ENCODE data around the gene FHIT. TPM values are rescaled to one million over a fixed set of nuclear protein-coding genes. Genes with fewer than 3 reads are reported as not detected.

The FHIT gene
- total and polyA plus RNA-seq, 2 of the 4 experiments (the other 2 are of a cell fraction): 0.07 TPM; not detected in 1

DNA sequence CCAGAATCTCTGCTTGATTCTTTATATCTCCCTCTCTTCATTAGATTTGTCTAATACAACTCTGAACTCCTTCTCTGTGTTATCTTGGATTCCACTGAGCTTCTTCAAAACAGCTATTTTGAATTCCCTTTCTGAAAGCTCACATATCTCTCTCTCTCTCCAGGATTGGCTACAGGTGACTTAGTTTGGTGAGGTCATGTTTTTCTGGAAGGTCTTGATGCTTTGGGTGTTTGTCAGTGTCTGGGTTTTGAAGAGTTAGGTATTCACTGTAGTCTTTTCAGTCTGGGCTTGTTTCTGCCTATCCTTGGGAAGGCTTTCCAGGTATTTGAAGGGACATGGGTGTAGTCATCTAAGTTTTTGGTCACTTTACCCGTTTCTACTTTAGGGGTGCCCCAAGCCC lies 781.8 kb downstream of the FHIT start:
- H3K27me3 ChIP-seq (ENCODE audit: control insufficient read depth, insufficient read depth, low read length): no peaks in the 10 kb centered on the region
- no peaks in the 10 kb centered on the region for H3K4me1 ChIP-seq (ENCODE audit: control insufficient read depth, insufficient read depth, low read length)
- intact Hi-C loops (cut with micrococcal nuclease): no loop called here
- 0 out of 2 replicates have a peak, but pooled peaks cover 2% of the 10 kb centered on the region for H3K9me3 ChIP-seq (ENCODE audit: control insufficient read depth, insufficient read depth, low read length)
- no peak overlapping the region for H3K27ac ChIP-seq (ENCODE audit: insufficient read depth, low read length)
- no peaks in the 10 kb centered on the region for H3K36me3 ChIP-seq (ENCODE audit: control insufficient read depth, insufficient read depth, low read length)
- H3K14ac ChIP-seq (replicated peaks; ENCODE audit: low read depth, low read length): no peak overlapping the region
- H3K56ac ChIP-seq (ENCODE audit: extremely low read depth, insufficient read depth, low read length): no peak overlapping the region
- no peak overlapping the region for H3K4me3 ChIP-seq (ENCODE audit: insufficient read depth, low read depth, low read length)
- H4K20me1 ChIP-seq (ENCODE audit: insufficient read depth, low read length): no peaks in the 10 kb centered on the region
- ATAC-seq (ENCODE audit: low read depth) (no peak), DNase-seq (no peak)
- no peak overlapping the region for H2AK5ac ChIP-seq (ENCODE audit: low read depth, low read length)
- no peak overlapping the region for H2BK5ac ChIP-seq (ENCODE audit: low read depth, low read length, poor library complexity, severe bottlenecking)
- H4K8ac ChIP-seq (ENCODE audit: low read depth in 2 of 2, low read length in 2 of 2): no peak overlapping the region
- H4K5ac ChIP-seq (ENCODE audit: low read depth, low read length): no peak overlapping the region
- no peak overlapping the region for H3K4me2 ChIP-seq (ENCODE audit: low read depth, low read length)
- no peak overlapping the region for H3K4ac ChIP-seq (ENCODE audit: low read depth, low read length)
- no peak overlapping the region for H2BK15ac ChIP-seq (ENCODE audit: low read depth, low read length)
- no peak overlapping the region for H2BK120ac ChIP-seq (ENCODE audit: low read depth, low read length)
- no peak overlapping the region for H2AK9ac ChIP-seq (replicated peaks; ENCODE audit: low read depth, low read length, poor library complexity)
- WGBS, 2 experiments (ENCODE audit: extremely low coverage in 2 of 2, insufficient read length in 1 of 2): no CpG with 5 or more reads among the region's 1 CpG
- BruUV-seq (replicated peaks): no TSS peak
- POLR2A ChIA-PET (ENCODE audit: unreplicated experiment): no interaction called here
- dilution Hi-C loops (cut with HindIII; ENCODE audit: low sequenced_read_pairs, unreplicated experiment): no loop called here
- CTCF ChIA-PET: no interaction called here
- no peaks in the 10 kb centered on the region for H3K9me1 ChIP-seq (ENCODE audit: insufficient read depth, low read length)
- no peak overlapping the region for H2AFZ ChIP-seq (replicated peaks; ENCODE audit: low read length, poor library complexity)
- no peak overlapping the region for H2BK20ac ChIP-seq (ENCODE audit: low read depth, low read length)
- no peak overlapping the region for H4K91ac ChIP-seq (ENCODE audit: insufficient read depth, low read depth, low read length)
- in situ Hi-C loops (cut with MboI; ENCODE audit: low sequenced_read_pairs): no loop called here
- H3K18ac ChIP-seq (ENCODE audit: low read depth, low read length): no peak overlapping the region
- H3K23ac ChIP-seq (ENCODE audit: low read depth, low read length): no peak overlapping the region
- no peaks in the 10 kb centered on the region for H3K79me1 ChIP-seq (ENCODE audit: low read depth in 1 of 2, low read length in 2 of 2)
- no peak overlapping the region for H3K9ac ChIP-seq (ENCODE audit: low read depth, low read length)
- no peak for TF ChIP-seq POLR2A (IDR thresholded peaks at IDR 0.05; ENCODE audit: low read depth, low read length)
- TF ChIP-seq FOS (IDR thresholded peaks at IDR 0.05; ENCODE audit: low read depth, low read length): no peak
- no peak for TF ChIP-seq BHLHE40 (IDR thresholded peaks at IDR 0.05; ENCODE audit: low read depth, low read length)
